SH-SY5Y (cell line): Measurements from ENCODE around the gene PCGF3.

Source experiments
- GATA2 ChIP-seq: IDR thresholded peaks from 2 replicates; pipeline ENCODE4 v1.6.1; 2011; ENCODE audit warnings: mild to moderate bottlenecking, low read depth, low read length
- GATA3 ChIP-seq: IDR thresholded peaks from 2 replicates; pipeline ENCODE4 v1.6.1; 2011; ENCODE audit warnings: low read depth, mild to moderate bottlenecking, low read length, moderate library complexity

DNA sequence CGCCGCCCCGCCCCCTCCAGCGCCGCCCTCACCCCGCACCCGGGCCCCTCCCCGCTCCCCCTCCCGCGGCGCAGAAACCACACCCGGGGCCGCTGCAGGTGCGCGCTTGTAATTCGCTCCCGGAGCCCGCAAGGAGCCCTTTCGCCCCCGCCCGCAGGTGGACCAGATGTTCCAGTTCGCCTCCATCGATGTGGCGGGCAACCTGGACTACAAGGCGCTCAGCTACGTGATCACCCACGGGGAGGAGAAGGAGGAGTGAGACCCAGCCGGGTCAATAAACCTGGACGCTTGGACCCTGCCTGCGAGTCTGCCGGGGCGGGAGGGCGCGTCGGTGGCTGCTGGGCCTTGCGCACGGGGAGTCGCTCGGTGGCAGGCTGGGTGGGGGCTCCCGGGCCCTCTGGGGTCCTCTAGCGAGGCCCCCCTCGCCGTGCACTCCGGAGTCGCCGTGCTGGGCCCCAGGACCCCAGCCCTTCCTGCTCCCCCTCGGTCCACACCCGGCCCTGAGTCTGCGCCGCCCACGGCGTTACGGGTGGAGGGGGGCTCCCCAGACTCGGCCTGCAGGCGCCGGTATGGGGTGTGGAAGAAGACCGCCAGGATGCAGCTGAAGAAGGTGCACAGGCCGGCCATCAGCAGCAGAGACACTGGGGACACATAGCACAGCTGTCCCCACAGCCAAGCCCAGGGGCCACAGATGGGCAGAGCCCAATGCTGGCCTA, 23.7 kb upstream of the PCGF3 start:
- TF ChIP-seq GATA3 (no peak), GATA2 (no peak)
